A172 (cell line): ENCODE results near the gene MUC4. TPM values are rescaled to one million over a fixed set of nuclear protein-coding genes. Genes with fewer than 3 reads are reported as not detected.
"Not testable (repeated sequence)": the region's sequence is repeated elsewhere in the genome, so short reads cannot be mapped to it uniquely, and the experiment has no call there.

ENCODE experiments used
- DNase-seq: peaks from one replicate; pipeline ENCODE4 v3.0.0-alpha.2; 2015; ENCODE audit warnings: low spot score
- total RNA-seq: library from RNA; depleted of rRNA; stranded (reverse); fragments of >200 nt; shearing (Covaris generic); gene quantifications from 2 replicates; pipeline ENCODE4 v1.2.3, GENCODE V29; 2014

Gene MUC4
- total RNA-seq, 1 experiment from 2014 or later, result not detected

DNA sequence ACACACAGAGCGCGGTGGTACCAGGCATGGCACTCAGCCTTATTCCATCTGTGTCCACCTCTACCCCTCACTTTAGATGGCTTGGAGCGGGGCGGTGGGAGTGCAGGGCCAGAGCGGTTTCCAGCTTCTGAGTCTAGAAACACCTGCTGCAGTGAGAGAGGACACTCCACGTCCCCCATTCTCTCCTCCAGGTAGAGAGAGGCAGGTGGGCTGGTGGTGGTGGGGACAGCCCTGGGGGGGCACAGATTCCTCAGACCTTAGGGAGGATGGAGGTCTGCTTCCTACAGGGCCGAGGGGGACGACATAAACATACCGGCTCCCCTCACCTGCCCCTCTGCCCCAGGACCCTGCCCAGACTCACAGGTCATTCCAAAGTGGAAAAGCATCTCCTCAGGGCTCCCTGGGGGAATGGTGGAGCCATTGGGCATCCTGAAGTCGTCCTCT is 50.6 kb downstream of the MUC4 start:
- DNase-seq, result no peak

DNA sequence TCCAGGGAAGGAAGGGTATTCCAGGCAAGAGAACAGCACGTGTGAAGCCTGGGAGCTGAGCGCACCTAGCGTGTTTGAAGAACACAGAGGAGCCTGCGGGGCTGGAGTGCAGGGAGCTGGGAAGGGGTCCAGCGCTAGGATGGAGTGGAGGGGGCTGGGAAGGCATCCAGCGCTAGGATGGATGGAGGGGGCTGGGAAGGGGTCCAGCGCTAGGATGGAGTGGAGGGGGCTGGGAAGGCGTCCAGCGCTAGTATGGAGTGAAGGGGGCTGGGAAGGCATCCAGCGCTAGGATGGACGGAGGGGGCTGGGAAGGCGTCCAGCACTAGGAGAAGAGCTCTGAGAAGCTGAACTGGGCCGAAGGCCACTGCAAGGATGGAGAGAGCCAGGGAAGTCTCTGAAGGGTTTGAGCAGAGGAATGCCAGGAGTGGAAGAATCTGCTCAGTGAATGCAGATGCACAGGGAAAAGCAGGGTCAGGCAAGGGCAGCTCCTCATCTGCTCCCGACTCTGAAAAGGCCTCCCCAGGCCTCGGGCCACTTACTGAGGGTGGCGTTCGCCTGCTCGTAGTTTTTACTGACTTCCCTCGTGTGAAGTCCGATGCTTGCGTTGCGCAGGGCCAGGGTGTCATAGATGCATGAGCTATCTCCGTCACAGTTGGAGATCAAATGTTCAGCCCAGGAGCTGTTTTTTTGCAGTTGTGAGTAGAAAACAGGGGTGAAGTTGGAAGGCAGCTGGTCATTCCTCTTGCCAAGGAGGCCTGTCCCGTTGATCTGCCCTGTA is 51.2 kb downstream of the MUC4 start:
- DNase-seq, result no peak

DNA sequence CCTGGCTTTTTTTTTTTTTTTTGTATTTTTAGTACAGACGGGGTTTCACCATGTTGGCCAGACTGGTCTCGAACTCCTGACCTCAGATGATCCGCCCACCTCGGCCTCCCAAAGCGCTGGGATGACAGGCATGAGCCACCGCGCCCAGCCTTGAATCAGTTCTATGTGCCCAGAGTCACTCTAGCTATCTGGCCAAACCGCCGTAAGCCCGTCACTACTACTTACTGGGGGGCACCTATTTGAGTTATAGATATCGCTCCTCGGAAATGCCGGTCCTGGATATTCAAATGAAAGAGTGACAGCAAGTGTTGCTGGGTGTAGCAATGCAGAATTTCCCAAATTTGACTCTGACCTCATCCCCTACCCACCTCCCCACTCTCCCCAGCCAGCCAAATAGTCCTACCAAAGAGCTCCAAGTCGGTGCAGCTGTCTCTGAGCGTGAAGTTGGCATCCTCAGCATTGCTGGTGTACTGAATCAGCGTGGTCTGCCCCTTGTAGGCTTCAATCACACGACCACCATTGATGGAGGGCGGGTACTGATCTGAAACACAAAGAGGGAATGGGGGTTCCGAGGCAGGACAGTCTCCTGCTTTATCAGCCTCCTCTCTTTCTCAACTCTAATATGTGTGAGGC is 52.9 kb downstream of the MUC4 start:
- no peak for DNase-seq

DNA sequence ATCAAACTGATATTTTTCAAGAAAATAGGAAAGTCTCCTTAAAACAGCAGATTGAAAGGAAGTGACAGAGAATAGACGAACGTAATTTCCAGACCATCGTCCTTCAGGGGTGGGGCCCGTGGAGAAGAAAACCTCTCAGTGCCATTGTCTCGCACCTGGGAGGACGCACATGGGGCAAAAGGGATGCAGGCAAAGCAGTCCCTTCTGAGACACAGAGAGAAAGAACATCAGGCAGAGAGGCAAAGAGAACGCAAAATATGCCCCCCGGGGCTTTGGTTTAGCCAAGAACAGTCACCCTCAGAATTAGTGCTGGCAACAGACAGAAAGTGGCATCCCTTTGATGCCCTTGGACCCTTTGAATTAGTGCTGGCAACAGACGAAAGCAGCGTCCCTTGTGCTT is 53.9 kb downstream of the MUC4 start:
- DNase-seq, result no peak

DNA sequence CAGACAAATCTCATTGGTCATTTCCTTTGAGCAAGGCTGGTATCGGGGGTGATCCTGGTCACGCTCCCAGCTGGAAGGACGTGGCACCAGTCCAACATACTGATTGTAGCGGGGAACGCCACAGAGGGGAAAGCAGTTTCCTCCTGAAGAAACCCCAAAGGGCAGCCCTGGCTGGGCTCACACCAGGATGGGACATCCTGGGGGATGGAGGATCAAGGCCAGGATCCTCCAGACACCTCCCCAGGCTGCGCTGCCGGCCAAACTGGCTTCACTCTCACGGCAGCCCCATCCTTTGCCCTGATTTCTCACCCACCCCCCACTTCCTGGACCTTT is 54.3 kb downstream of the MUC4 start:
- DNase-seq, result no peak

DNA sequence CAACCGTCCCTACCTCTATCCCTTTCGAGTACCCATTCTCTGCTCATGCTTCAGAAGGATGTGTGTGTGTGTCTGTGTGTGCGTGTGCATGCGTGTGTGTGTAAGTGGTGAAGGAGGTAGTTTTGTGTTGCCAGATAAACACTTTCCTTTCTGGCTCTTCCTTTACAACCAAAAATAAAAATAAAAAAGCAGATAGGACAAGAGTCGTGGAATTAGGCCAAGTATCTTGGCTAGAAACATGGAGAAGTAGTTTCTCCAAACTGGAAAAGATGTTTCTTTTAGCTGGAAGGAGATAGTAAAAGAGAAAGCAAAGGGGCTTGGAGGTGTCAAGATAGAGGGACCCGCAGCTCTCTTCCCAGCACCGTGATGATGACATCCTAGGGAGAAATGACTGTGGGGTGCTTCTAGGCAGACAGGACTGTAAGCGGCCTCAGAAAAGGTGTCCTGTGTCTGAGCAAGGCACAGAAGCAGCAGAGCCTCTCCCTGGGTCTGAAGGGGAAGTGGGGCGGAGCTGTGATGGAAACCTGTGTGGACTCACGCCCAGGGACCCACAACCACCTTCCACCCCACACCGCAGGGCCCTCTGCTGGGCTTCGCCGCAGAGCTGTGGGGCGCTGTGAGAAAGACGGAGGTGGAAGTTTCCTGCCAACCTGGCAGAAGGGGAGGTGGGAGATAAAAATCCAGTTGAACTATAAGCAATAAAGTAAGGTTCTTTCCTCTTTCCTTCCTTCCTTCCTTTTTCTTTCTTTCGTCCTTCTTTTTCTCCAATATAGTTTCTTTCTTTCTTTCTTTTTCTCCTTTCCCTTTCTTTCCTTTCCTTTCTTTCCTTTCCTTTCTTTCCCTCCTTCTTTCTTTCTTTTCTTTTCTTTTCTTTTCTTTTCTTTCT is 55.7 kb downstream of the MUC4 start:
- DNase-seq, result no peak

DNA sequence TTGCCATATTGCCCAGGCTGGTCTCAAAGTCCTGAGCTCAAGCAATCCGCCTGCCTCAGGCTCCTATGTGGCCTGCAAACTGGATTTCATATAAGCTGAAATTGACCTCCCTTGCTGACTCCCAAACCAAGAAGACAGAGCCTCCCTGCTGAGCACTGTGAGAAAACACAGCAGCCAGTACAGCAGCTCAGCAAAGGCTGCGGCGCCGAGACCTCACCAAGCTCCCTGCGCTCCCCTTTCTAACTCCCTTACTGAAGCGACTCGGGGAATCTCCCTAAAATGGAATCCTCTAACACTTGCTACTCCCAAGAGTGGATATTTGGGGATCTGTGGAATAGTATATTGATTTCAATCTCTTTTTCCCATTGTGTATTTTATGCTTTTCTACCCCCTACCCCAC is 56.3 kb downstream of the MUC4 start:
- no peak for DNase-seq

DNA sequence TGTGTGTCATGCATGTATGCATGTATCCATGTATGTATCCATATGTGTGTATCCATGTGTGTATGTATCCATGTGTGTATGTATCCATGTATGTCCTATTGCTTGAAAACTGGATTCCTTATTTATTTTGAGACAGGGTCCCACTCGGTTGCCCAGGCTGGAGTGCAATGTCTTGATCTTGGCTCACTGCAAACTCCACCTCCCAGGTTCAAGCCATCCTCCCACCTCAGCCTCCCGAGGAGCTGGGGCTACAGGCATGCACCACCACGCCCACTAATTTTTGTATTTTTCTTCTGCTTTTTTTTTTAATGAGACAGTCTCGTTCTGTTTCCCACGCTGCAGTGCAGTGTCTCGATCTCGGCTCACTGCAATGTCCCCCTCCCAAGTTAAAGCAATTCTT is 56.8 kb downstream of the MUC4 start:
- DNase-seq, result no peak

DNA sequence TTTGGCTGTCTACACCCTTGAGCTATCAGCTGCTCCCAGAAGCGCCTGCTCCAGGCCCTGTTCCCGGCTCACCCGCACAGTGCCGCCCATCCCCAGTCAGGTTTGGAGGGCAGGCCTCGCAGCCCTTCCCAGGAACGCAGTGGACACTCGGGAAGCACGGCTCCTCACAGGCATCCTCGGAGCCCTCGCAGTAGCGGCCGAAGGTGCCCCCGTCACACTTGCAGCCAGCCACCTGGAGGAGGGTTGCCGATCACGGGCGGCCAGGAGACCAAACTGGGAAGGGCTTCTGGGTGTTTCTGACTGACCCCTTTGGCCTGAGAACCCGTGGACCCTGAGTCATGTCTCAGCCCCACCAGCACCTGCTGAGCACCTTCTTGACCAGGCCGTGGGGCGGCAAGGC is 57.6 kb downstream of the MUC4 start:
- no peak for DNase-seq

DNA sequence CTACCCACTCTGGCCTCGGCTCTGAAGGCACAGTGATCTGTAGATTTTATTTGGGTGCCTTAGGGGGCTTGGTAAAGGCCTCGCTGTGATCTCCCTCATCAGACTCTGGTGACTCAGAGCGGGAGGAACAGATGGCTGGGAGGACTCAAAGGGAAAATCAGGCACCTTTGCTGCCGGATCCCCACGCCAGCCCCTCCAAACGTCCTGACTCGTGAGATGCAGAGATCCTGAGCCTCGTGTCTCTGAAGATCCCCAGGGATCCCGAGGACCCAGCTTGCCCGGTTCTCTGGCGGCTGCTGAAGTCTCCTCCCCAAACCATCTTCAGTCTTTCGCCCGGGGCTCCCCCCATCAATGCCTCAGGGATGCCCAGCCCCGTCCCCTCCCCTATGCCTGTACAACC is 58.1 kb downstream of the MUC4 start:
- no peak for DNase-seq

DNA sequence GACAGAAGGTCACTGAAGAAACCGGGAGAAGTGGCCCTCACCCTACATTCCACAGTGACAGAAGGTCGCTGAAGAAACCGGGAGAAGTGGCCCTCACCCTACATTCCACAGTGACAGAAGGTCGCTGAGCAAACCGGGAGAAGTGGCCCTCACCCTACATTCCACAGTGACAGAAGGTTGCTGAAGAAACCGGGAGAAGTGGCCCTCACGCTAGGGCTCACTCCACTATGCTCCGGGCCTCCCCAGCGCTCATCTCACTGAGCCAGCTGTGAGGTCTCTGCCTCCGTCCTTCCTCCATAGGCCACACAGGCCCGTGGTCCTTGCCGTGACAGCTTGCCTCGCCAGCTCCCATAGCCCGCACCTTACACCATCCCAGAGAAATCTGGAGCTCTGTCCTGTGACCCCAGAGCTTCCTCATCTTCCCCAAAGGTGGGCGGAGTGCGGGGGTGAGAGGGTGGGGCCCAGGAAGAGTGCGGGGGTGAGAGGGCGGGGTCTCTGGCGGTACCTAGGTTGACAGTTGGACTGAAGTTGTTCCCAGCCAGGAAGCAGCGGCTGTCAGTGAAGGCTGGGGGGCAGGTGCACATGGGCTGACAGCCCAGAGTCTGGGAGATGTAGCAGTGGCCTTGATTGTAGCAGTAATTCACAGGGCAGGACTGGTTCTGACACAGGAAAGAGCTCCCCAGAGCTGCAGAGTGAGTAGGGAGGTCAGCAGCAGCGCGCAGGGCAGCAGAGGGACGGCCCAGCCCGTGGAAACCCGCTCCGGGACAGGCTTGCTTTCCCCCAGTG is 59.0 kb downstream of the MUC4 start:
- no peak for DNase-seq

DNA sequence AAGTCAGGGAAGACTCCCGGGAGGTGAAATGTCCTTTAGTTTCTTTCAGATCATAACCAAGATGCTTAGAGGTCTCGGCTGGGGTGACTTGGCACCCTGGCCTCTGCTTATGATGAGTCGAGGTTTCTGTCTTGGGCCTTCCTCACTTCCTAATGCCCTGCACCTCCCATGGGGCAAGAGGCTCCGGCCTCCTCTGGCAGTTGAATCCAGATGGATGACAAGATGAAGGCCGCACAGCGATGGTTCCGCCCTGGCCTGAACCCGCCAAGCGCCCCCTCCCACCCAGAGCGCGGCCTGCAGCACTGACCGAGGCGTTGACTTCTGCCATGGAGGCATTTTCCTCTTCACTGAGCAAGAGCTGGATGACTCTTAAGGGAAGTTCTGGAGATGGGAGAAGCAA is 59.7 kb downstream of the MUC4 start:
- no peak for DNase-seq

DNA sequence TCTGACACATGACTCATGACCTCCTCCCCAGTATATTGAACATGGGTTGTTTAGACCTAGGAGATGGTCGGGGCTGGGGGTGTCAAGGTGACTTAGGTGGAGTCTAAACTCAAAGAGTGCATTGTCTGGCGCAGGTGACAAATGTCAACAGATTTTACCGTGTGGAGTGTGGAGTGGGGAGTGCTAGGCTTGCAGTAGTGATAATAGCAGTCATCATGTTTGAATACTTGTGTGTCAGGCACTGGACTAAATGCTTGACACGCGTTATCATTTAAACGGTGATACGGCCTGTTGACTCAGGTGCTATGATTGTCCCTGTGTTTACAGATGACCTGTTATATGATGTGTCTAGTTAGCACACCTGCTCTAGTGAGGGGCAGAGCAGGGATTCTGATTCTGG is 60.2 kb downstream of the MUC4 start:
- DNase-seq, result no peak

DNA sequence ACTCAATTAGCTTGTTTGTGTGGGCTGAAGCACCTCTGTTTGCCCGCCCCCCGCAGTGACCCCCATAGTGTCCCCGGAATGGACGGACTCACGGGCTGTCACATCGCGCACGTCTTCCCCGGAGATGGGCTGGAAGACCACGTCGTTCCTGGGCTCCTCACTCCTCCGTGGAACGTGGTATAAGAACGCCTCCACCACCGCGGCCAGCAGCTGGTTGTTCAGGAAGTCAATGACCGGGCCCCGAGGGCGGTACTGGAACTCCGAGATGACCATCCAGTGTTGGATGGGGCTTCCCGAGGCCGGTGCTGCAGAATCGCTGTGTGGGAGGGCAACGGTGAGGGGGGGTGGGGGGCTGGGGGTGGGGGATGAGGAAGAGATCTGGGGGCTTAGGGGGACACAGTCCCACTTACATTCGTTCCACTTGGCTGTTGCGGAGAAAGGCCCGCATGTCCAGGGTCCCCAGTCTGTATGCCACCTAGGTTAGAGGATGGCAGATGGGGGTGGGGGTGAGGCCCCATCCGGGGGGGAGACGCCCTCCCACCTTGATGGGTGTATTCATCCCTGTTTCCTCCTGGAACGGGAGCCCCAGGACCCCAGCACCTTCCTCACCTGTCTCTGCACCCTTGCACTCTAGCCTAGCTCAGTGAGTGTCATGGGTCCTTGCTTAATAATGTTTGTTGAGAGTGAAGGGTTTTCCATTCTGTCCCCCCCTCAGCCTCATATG is 60.8 kb downstream of the MUC4 start:
- DNase-seq, result no peak

DNA sequence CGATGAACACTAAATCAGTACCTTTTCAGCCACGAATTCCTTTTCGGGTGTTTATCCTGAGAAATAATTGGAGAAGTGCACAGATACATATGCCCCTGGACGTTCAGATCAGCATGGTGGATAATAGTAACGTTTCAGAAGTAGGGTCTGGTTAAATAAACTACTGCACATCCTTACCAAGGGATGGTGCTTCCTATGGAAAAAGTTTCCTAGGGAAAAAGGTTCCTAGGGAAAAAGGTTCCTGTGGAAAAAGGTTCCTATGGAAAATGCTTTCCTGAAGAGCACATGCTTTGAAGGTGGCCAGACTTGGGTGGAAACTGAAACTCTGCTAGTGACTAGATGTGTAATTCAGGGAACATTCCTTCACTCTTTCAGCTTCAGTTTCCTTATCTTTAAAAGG is 62.6 kb downstream of the MUC4 start:
- not testable (repeated sequence) for DNase-seq

DNA sequence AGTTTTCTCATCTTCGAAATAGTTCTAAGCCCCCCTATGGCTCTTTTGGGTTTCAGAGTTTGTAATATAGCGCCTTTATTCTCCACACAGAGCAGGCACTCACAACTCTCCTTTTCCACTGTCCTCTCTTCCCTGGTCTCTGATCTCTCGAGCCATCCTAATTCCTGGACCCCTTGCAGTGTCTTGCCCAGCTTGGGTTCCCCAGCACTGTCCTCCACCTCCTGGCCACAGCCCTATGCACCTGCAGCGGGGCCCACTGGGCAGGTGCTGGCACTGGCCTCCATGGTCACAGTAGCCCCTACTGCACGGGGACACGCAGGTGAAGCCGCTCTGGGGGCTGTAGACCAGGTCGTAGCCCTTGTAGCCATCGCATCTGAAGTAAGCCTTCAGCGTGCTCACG is 63.1 kb downstream of the MUC4 start:
- DNase-seq, result no peak

DNA sequence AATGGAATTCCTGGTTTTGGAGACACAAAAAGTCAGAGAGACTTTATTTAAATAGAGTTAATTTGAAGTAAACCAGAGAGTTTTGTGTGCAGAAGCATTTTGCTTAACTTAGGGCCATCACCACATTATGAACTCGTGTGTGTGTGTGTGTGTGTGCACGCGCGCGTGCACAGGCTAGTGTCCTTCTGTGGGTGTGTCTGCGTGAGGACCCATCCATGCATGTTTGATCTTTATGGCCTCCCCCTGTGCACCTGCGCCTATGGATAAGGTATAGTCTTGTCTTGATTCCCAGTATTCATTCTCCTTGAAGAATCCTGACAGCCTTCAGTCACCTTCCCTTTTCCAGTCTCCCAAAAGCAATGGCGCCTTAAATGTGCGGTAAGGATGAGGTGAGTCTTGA is 65.0 kb downstream of the MUC4 start:
- DNase-seq, result no peak

DNA sequence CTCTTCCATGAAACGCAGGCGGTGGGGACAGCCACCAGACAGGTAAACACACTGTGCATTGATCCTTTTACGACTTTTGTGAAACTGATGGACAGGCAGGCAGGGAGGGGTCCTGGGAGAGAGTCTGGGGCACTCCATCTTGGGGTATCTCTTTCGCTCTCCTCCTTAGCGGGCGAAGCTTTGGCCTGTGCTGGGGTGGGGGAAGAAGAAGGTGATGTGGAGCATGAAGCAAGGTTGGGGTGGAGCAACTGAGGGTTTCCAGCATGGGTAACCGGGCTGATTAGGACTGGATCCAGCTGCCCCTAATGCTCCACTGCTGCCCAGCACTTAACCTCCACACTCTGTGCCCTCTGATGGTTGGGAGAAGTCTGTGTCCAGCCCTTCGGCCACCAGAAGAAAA is 65.4 kb downstream of the MUC4 start:
- no peak for DNase-seq

DNA sequence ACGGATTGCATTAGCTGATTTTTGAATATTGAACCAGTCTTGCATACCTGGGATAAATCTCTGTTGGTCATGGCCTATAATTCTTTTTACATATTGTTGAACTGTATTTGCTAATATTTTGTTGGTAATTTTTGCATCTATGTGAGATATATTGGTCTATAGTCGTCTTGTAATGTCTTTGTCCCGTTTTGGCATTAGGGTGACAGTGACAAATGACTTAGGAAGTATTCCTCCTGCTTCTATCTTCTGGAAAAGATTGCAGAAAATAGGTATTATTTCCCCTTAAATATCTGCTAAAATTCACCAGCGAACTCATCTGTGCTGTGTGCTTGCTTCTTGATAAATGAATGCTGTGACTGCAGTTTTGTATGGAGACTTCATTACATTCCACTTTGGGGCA is 67.3 kb downstream of the MUC4 start:
- DNase-seq, result no peak

DNA sequence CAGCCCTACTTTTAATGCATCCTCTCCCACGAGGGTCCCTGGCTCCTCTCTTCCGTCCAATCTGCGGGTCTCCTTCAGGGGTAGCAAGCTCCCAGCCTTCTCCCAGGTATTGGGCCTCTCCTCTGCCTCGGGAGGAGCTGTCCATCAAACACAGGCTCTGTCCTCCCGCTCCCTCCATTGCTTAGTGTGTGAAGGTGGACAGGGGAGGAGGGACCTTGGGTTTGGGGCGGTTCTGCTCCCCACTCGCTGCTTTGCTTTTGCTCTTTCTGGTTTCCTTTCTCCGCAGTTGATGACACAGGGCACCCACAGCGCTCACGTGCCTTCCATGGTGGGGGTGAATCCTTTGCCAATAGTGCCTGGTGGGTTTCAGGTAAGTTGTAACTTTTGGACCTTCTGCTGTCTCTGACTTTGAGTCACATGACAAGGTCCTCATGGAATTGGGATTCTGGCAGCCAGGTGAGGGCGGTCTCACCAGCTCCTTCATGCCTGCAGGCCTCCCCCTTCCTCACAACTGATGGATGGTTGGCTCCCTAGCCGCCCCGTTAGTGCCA is 72.1 kb downstream of the MUC4 start:
- DNase-seq, result no peak
